Karpas-422 (cell line): Measurements from ENCODE around the gene OR4F15. TPM values are rescaled to one million over a fixed set of nuclear protein-coding genes. Genes with fewer than 3 reads are reported as not detected.
"Not testable (repeated sequence)": the region's sequence is repeated elsewhere in the genome, so short reads cannot be mapped to it uniquely, and the experiment has no call there.

Experiments used
- DNase-seq: peaks from one replicate; pipeline ENCODE4 v3.0.0-alpha.2; 2015
- H2AFZ ChIP-seq: fragments of 200-600 bp; sonication (generic); 2 replicates; pipeline ENCODE4 v1.6.1; 2014; ENCODE audit warnings: antibody characterized with exemption, low read length, mixed read lengths
- H3K27ac ChIP-seq: fragments of 200-600 bp; sonication (generic); 2 replicates; pipeline ENCODE4 v1.5.1; 2014; ENCODE audit warnings: mild to moderate bottlenecking, low read length, moderate library complexity
- H3K27me3 ChIP-seq: fragments of 200-600 bp; sonication (generic); 2 replicates; pipeline ENCODE4 v1.6.1; 2014; ENCODE audit warnings: low read length, mixed read lengths
- H3K36me3 ChIP-seq: fragments of 200-600 bp; sonication (generic); 2 replicates; pipeline ENCODE4 v1.6.1; 2014; ENCODE audit warnings: low read length, mixed read lengths; ENCODE audit not compliant: insufficient read depth
- H3K4me1 ChIP-seq: fragments of 200-600 bp; sonication (generic); 2 replicates; pipeline ENCODE4 v1.6.1; 2014; ENCODE audit warnings: mild to moderate bottlenecking, low read length, mixed read lengths
- H3K4me2 ChIP-seq: fragments of 200-600 bp; sonication (generic); 2 replicates; pipeline ENCODE4 v1.6.1; 2014; ENCODE audit warnings: low read length, low read depth, mild to moderate bottlenecking; ENCODE audit not compliant: poor library complexity, severe bottlenecking
- H3K4me3 ChIP-seq: fragments of 200-600 bp; sonication (generic); 2 replicates; pipeline ENCODE4 v1.5.1; 2014; ENCODE audit warnings: mild to moderate bottlenecking, antibody characterized with exemption, low read length, mixed read lengths
- H3K79me2 ChIP-seq: fragments of 200-600 bp; sonication (generic); 2 replicates; pipeline ENCODE4 v1.6.1; 2014; ENCODE audit warnings: mild to moderate bottlenecking, low read length, mixed read lengths
- H3K9ac ChIP-seq: fragments of 200-600 bp; sonication (generic); 2 replicates; pipeline ENCODE4 v1.6.0; 2014; ENCODE audit warnings: low read length
- H3K9me2 ChIP-seq: fragments of 200-600 bp; sonication (generic), shearing (Covaris generic); replicated peaks from 2 replicates; pipeline ENCODE4 v1.6.0; 2014; ENCODE audit warnings: mild to moderate bottlenecking, low read length, moderate library complexity; ENCODE audit not compliant: insufficient read depth
- H3K9me3 ChIP-seq: fragments of 300-700, 200-600 bp; sonication (generic); 2 replicates; pipeline ENCODE4 v1.6.1; 2014; ENCODE audit warnings: low read length, mixed read lengths
- H4K20me1 ChIP-seq: fragments of 200-600 bp; sonication (generic); 2 replicates; pipeline ENCODE4 v1.6.1; 2014; ENCODE audit warnings: mild to moderate bottlenecking, antibody characterized with exemption, low read length, low read depth; ENCODE audit not compliant: insufficient read depth
- total RNA-seq: library from RNA; depleted of rRNA; stranded (reverse); fragments of >200 nt; shearing (Covaris generic); gene quantifications from 2 replicates; pipeline ENCODE4 v1.2.3, GENCODE V29; 2014; ENCODE audit warnings: low replicate concordance; rRNA removed

The OR4F15 gene
- not detected in 2 replicates for total RNA-seq

GRCh38 chr15:101811902-101812301, at the start of gene OR4F15:
Gene OR4F15 (plus strand): TSS chr15:101812202. CDS start chr15:101818187, 5,985 bp downstream.
- H2AFZ ChIP-seq = no peak within 1 kb of the TSS
- H3K4me3 ChIP-seq = no peak within 1 kb of the TSS
- H3K9me2 ChIP-seq = no peaks in the 10 kb centered on the region
- no peak within 1 kb of the TSS for H3K27ac ChIP-seq
- H3K36me3 ChIP-seq = no peaks in the 10 kb centered on the region
- H3K79me2 ChIP-seq = no peaks in the 10 kb centered on the region
- H3K27me3 ChIP-seq = no peaks in the 10 kb centered on the region
- H3K4me1 ChIP-seq = peaks cover 10% of the 10 kb centered on the region
- H4K20me1 ChIP-seq = no peaks in the 10 kb centered on the region
- no peak within 1 kb of the TSS for H3K9ac ChIP-seq
- no peaks in the 10 kb centered on the region for H3K9me3 ChIP-seq
- no peak within 1 kb of the TSS for H3K4me2 ChIP-seq
- no peak for DNase-seq

- H3K4me2 ChIP-seq, H3K9me2 ChIP-seq, H3K36me3 ChIP-seq, H3K9me3 ChIP-seq, H3K27ac ChIP-seq, H4K20me1 ChIP-seq, H3K9ac ChIP-seq, H3K79me2 ChIP-seq, H2AFZ ChIP-seq, H3K27me3 ChIP-seq, H3K4me3 ChIP-seq, H3K4me1 ChIP-seq, DNase-seq: not testable (repeated sequence)
Observed at GRCh38 chr15:101764669-101765339, 47.2 kb upstream of the OR4F15 start.

GRCh38 chr15:101765340-101765671, 46.7 kb upstream of the OR4F15 start:
- H4K20me1 ChIP-seq, H3K4me1 ChIP-seq, H3K27ac ChIP-seq, H2AFZ ChIP-seq, H3K27me3 ChIP-seq, H3K4me2 ChIP-seq, H3K36me3 ChIP-seq, H3K4me3 ChIP-seq, H3K9me3 ChIP-seq, H3K79me2 ChIP-seq, H3K9me2 ChIP-seq, DNase-seq, H3K9ac ChIP-seq: not testable (repeated sequence)

- H3K27ac ChIP-seq = no peak overlapping the region
- no peak overlapping the region for H3K4me3 ChIP-seq
- H3K9me2 ChIP-seq = no peaks in the 10 kb centered on the region
- no peak overlapping the region for H2AFZ ChIP-seq
- H3K36me3 ChIP-seq = no peaks in the 10 kb centered on the region
- H3K4me1 ChIP-seq = no peaks in the 10 kb centered on the region
- H3K79me2 ChIP-seq = no peaks in the 10 kb centered on the region
- no peaks in the 10 kb centered on the region for H3K27me3 ChIP-seq
- no peak overlapping the region for H3K9ac ChIP-seq
- no peaks in the 10 kb centered on the region for H3K9me3 ChIP-seq
- H4K20me1 ChIP-seq = no peaks in the 10 kb centered on the region
- no peak for DNase-seq
- H3K4me2 ChIP-seq = no peak overlapping the region
Observed at GRCh38 chr15:101765772-101766456, 46.1 kb upstream of the OR4F15 start.

GRCh38 chr15:101767083-101767640, 44.8 kb upstream of the OR4F15 start:
- not testable (repeated sequence) for H3K9me3 ChIP-seq, H3K4me2 ChIP-seq, H3K27ac ChIP-seq, H3K4me3 ChIP-seq, DNase-seq, H3K27me3 ChIP-seq, H3K36me3 ChIP-seq, H3K9ac ChIP-seq, H3K4me1 ChIP-seq, H4K20me1 ChIP-seq, H3K79me2 ChIP-seq, H3K9me2 ChIP-seq, H2AFZ ChIP-seq

- Histone ChIP-seq H3K9me3 (no peaks in the 10 kb centered on the region), H3K36me3 (no peaks in the 10 kb centered on the region), H3K27me3 (no peaks in the 10 kb centered on the region), H3K4me2 (no peak overlapping the region), H3K4me1 (no peaks in the 10 kb centered on the region), H4K20me1 (no peaks in the 10 kb centered on the region), H3K79me2 (no peaks in the 10 kb centered on the region), H2AFZ (no peak overlapping the region), H3K9me2 (no peaks in the 10 kb centered on the region), H3K27ac (no peak overlapping the region), H3K4me3 (no peak overlapping the region), H3K9ac (no peak overlapping the region)
- no peak for DNase-seq
Observed at GRCh38 chr15:101772921-101773320, 39.1 kb upstream of the OR4F15 start.

GRCh38 chr15:101773496-101774100, 38.4 kb upstream of the OR4F15 start:
- H2AFZ ChIP-seq = no peak overlapping the region
- no peaks in the 10 kb centered on the region for H3K4me1 ChIP-seq
- H3K36me3 ChIP-seq = no peaks in the 10 kb centered on the region
- no peaks in the 10 kb centered on the region for H3K79me2 ChIP-seq
- peak; percentile 69 for DNase-seq
- H3K9me3 ChIP-seq = no peaks in the 10 kb centered on the region
- no peak overlapping the region for H3K27ac ChIP-seq
- no peaks in the 10 kb centered on the region for H4K20me1 ChIP-seq
- H3K9ac ChIP-seq = no peak overlapping the region
- no peaks in the 10 kb centered on the region for H3K27me3 ChIP-seq
- H3K4me2 ChIP-seq = no peak overlapping the region
- no peaks in the 10 kb centered on the region for H3K9me2 ChIP-seq
- no peak overlapping the region for H3K4me3 ChIP-seq

- Histone ChIP-seq H2AFZ (no peak overlapping the region), H3K36me3 (no peaks in the 10 kb centered on the region), H3K9ac (no peak overlapping the region), H3K27me3 (no peaks in the 10 kb centered on the region), H3K4me2 (no peak overlapping the region), H3K4me3 (no peak overlapping the region), H3K4me1 (no peaks in the 10 kb centered on the region), H3K79me2 (no peaks in the 10 kb centered on the region), H3K27ac (no peak overlapping the region), H3K9me2 (no peaks in the 10 kb centered on the region), H3K9me3 (no peaks in the 10 kb centered on the region), H4K20me1 (no peaks in the 10 kb centered on the region)
- DNase-seq = no peak
Observed at GRCh38 chr15:101775136-101775535, 36.9 kb upstream of the OR4F15 start.
